OCI-LY7 (cell line): Measurements from ENCODE around the gene GOLGA7B. TPM values are rescaled to one million over a fixed set of nuclear protein-coding genes. Genes with fewer than 3 reads are reported as not detected.

Source experiments
- BruUV-seq: library from RNA; stranded (reverse); fragments of 400-500 nt; replicated peaks from 2 replicates; lab custom pipeline; 2021; lab: Mats Ljungman, UMichigan
- CTCF ChIA-PET: fragments of 300-600 bp; sonication (Branson Sonifier 250); formaldehyde crosslinking; loops from one replicate; lab custom pipeline; 2022; ENCODE audit warnings: antibody characterized with exemption; ENCODE audit not compliant: unreplicated experiment; lab: Charles Lee
- POLR2A ChIA-PET: fragments of 300-600 bp; sonication (Branson Sonifier 250); formaldehyde crosslinking; loops from one replicate; lab custom pipeline; 2022; ENCODE audit warnings: antibody characterized with exemption; lab: Charles Lee
- DNase-seq: peaks from one replicate; pipeline ENCODE4 v3.0.0-alpha.2; 2015; ENCODE audit warnings: low spot score
- H2AFZ ChIP-seq: fragments of 200-600 bp; sonication (generic), shearing (Covaris generic); 2 replicates; pipeline ENCODE4 v1.6.1; 2014; ENCODE audit warnings: mild to moderate bottlenecking, antibody characterized with exemption, low read length, moderate library complexity
- H3K27ac ChIP-seq: fragments of 200-600 bp; sonication (generic); 2 replicates; pipeline ENCODE4 v1.5.1; 2014; ENCODE audit warnings: mixed run types, low read depth, mild to moderate bottlenecking, moderate library complexity, low read length, inconsistent platforms; ENCODE audit not compliant: poor library complexity, severe bottlenecking
- H3K36me3 ChIP-seq: fragments of 200-600 bp; sonication (generic); 2 replicates; pipeline ENCODE4 v1.6.1; 2014; ENCODE audit warnings: mild to moderate bottlenecking, antibody characterized with exemption, low read length, moderate library complexity, mixed read lengths; ENCODE audit not compliant: insufficient read depth
- H3K4me1 ChIP-seq: fragments of 200-600 bp; sonication (generic); 2 replicates; pipeline ENCODE4 v1.5.1; 2014; ENCODE audit warnings: mild to moderate bottlenecking, low read length; ENCODE audit not compliant: insufficient read depth, poor library complexity, severe bottlenecking
- H3K4me2 ChIP-seq: fragments of 200-600 bp; sonication (generic); 2 replicates; pipeline ENCODE4 v1.6.1; 2014; ENCODE audit warnings: mild to moderate bottlenecking, low read length
- H3K4me3 ChIP-seq: fragments of 200-600 bp; sonication (generic); 2 replicates; pipeline ENCODE4 v1.5.1; 2014; ENCODE audit warnings: mild to moderate bottlenecking, low read depth, low read length; ENCODE audit not compliant: poor library complexity, severe bottlenecking
- H3K79me2 ChIP-seq: fragments of 200-600 bp; sonication (generic); 2 replicates; pipeline ENCODE4 v1.6.1; 2016; ENCODE audit warnings: low read depth, mild to moderate bottlenecking, low read length, moderate library complexity, mixed read lengths; ENCODE audit not compliant: insufficient read depth
- H3K9me2 ChIP-seq: fragments of 200-600 bp; sonication (generic); 2 replicates; pipeline ENCODE4 v1.6.1; 2016; ENCODE audit warnings: mild to moderate bottlenecking, low read length, mixed read lengths; ENCODE audit not compliant: insufficient read depth
- H3K9me3 ChIP-seq: fragments of 200-600 bp; sonication (generic); 2 replicates; pipeline ENCODE4 v1.6.1; 2014; ENCODE audit warnings: mild to moderate bottlenecking, mixed run types, low read length, mixed read lengths
- H4K20me1 ChIP-seq: fragments of 200-600 bp; sonication (generic); 2 replicates; pipeline ENCODE4 v1.6.1; 2014; ENCODE audit warnings: mild to moderate bottlenecking, antibody characterized with exemption, low read length, moderate library complexity, mixed read lengths; ENCODE audit not compliant: insufficient read depth
- CTCF ChIP-seq: fragments of 200-600 bp; sonication (generic); conservative IDR thresholded peaks from 2 replicates; pipeline ENCODE4 v1.5.1; 2014; ENCODE audit warnings: mild to moderate bottlenecking, antibody characterized with exemption, low read length, moderate library complexity, mixed read lengths
- EZH2phosphoT487 ChIP-seq: fragments of 200-600 bp; sonication (generic); IDR thresholded peaks from 2 replicates; pipeline ENCODE4 v1.6.1; 2018; ENCODE audit warnings: low read depth, borderline replicate concordance, mild to moderate bottlenecking, mixed run types, antibody characterized with exemption, low read length, moderate library complexity, mixed read lengths
- intact Hi-C: fragments of 100-400 bp; cut with micrococcal nuclease; formaldehyde crosslinking; loops from one replicate; pipeline ENCODE4 v1.10.0; 2022; ENCODE audit not compliant: unreplicated experiment
- total RNA-seq, 2 experiments: library from RNA; depleted of rRNA in 1 of 2; stranded (reverse); fragments of >200 nt in 1 of 2; shearing (Covaris generic) in 1 of 2; gene quantifications; 2 replicates each; pipeline ENCODE4 v1.2.3, GENCODE V29; 2014 to 2022

Gene GOLGA7B
- total RNA-seq, 2 experiments from 2014 or later, result 0.08 to 0.09 TPM

GRCh38 chr10:97801422-97801821, 48.2 kb upstream of the GOLGA7B start:
- CTCF ChIA-PET, result no interaction called here
- BruUV-seq, result no TSS peak
- DNase-seq, result no peak

GRCh38 chr10:97805096-97805884, 44.4 kb upstream of the GOLGA7B start:
- DNase-seq, result no peak
- TF ChIP-seq CTCF, result no peak
- no peak for TF ChIP-seq EZH2phosphoT487
- intact Hi-C loops, result no loop called here
- no peaks in the 10 kb centered on the region for H3K9me2 ChIP-seq
- H2AFZ ChIP-seq, result no peak overlapping the region
- no peaks in the 10 kb centered on the region for H3K36me3 ChIP-seq
- no peaks in the 10 kb centered on the region for H3K4me1 ChIP-seq
- no peaks in the 10 kb centered on the region for H3K79me2 ChIP-seq
- no TSS peak for BruUV-seq
- no peak overlapping the region for H3K4me3 ChIP-seq
- CTCF ChIA-PET, result no interaction called here
- H3K9me3 ChIP-seq, result no peaks in the 10 kb centered on the region
- POLR2A ChIA-PET, result no interaction called here
- no peaks in the 10 kb centered on the region for H4K20me1 ChIP-seq
- H3K27ac ChIP-seq, result no peak overlapping the region
- no peak overlapping the region for H3K4me2 ChIP-seq

More at GRCh38 chr10:97801422-97801821, 48.2 kb upstream of the GOLGA7B start:
- POLR2A ChIA-PET, result no interaction called here
- H4K20me1 ChIP-seq, result no peaks in the 10 kb centered on the region
- TF ChIP-seq EZH2phosphoT487, result no peak
- no peak for TF ChIP-seq CTCF
- H3K9me3 ChIP-seq, result peaks cover 11% of the 10 kb centered on the region; the same call in 1 of the 2 replicates
- H3K27ac ChIP-seq, result no peak overlapping the region
- no peaks in the 10 kb centered on the region for H3K9me2 ChIP-seq
- no peak overlapping the region for H3K4me3 ChIP-seq
- intact Hi-C loops, result no loop called here
- no peaks in the 10 kb centered on the region for H3K36me3 ChIP-seq
- H3K4me2 ChIP-seq, result no peak overlapping the region
- no peaks in the 10 kb centered on the region for H3K79me2 ChIP-seq
- H2AFZ ChIP-seq, result no peak overlapping the region
- no peaks in the 10 kb centered on the region for H3K4me1 ChIP-seq

- no peak overlapping the region for H2AFZ ChIP-seq
- H3K79me2 ChIP-seq, result no peaks in the 10 kb centered on the region
- H3K36me3 ChIP-seq, result no peaks in the 10 kb centered on the region
- H4K20me1 ChIP-seq, result no peaks in the 10 kb centered on the region
- no peak overlapping the region for H3K4me2 ChIP-seq
- TF ChIP-seq EZH2phosphoT487 (no peak), CTCF (no peak)
- no peak for DNase-seq
- no peak overlapping the region for H3K27ac ChIP-seq
- H3K9me2 ChIP-seq, result no peaks in the 10 kb centered on the region
- H3K4me3 ChIP-seq, result no peak overlapping the region
- POLR2A ChIA-PET, result no interaction called here
- no peaks in the 10 kb centered on the region for H3K9me3 ChIP-seq
- no TSS peak for BruUV-seq
- no peaks in the 10 kb centered on the region for H3K4me1 ChIP-seq
- CTCF ChIA-PET, result no interaction called here
- intact Hi-C loops, result no loop called here
These were observed 43.7 kb upstream of the GOLGA7B start for GRCh38 chr10:97805949-97806348.
